GM23248 (cell line): ENCODE measurements around the gene SPINK5. TPM values are rescaled to one million over a fixed set of nuclear protein-coding genes. Genes with fewer than 3 reads are reported as not detected.

ENCODE experiments used
- DNase-seq: peaks from one replicate; pipeline ENCODE4 v3.0.0-alpha.2; 2015
- H2AFZ ChIP-seq: fragments of 200-600 bp; sonication (generic); 2 replicates; pipeline ENCODE4 v1.6.1; 2016; ENCODE audit warnings: antibody characterized with exemption
- H3F3A ChIP-seq: fragments of 200-600 bp; sonication (generic); 2 replicates; pipeline ENCODE4 v1.6.1; 2016; ENCODE audit warnings: mild to moderate bottlenecking, antibody characterized with exemption, mixed run types; ENCODE audit not compliant: insufficient read depth
- H3K27ac ChIP-seq: fragments of 200-600 bp; sonication (generic); 2 replicates; pipeline ENCODE4 v1.5.1; 2016; ENCODE audit warnings: mild to moderate bottlenecking
- H3K27me3 ChIP-seq: fragments of 200-600 bp; sonication (generic); replicated peaks from 2 replicates; pipeline ENCODE4 v1.6.1; 2016; ENCODE audit warnings: mild to moderate bottlenecking; ENCODE audit not compliant: insufficient read depth
- H3K36me3 ChIP-seq: fragments of 200-600 bp; sonication (generic); 2 replicates; pipeline ENCODE4 v1.6.1; 2016; ENCODE audit warnings: low read depth, mild to moderate bottlenecking
- H3K4me1 ChIP-seq: fragments of 200-600 bp; sonication (generic); 2 replicates; pipeline ENCODE4 v1.6.1; 2016; ENCODE audit warnings: mild to moderate bottlenecking; ENCODE audit not compliant: insufficient read depth
- H3K4me2 ChIP-seq: fragments of 200-600 bp; sonication (generic); one replicate; pipeline ENCODE4 v1.6.1; 2016; ENCODE audit warnings: mild to moderate bottlenecking; ENCODE audit not compliant: unreplicated experiment
- H3K4me3 ChIP-seq: fragments of 200-600 bp; sonication (generic); 2 replicates; pipeline ENCODE4 v1.5.1; 2016; ENCODE audit warnings: mild to moderate bottlenecking
- H3K79me2 ChIP-seq: fragments of 200-600 bp; sonication (generic); 2 replicates; pipeline ENCODE4 v1.6.1; 2016; ENCODE audit warnings: mild to moderate bottlenecking; ENCODE audit not compliant: insufficient read depth
- H3K9ac ChIP-seq: fragments of 200-600 bp; sonication (generic); 2 replicates; pipeline ENCODE4 v1.6.1; 2016; ENCODE audit warnings: mild to moderate bottlenecking
- H3K9me2 ChIP-seq: fragments of 200-600 bp; sonication (generic); 2 replicates; pipeline ENCODE4 v1.6.1; 2016; ENCODE audit warnings: mixed run types, mild to moderate bottlenecking, moderate library complexity; ENCODE audit not compliant: insufficient read depth
- H3K9me3 ChIP-seq: fragments of 200-600 bp; sonication (generic); one replicate; pipeline ENCODE4 v1.6.1; 2017; ENCODE audit warnings: low read depth
- H4K20me1 ChIP-seq: fragments of 200-600 bp; sonication (generic); 2 replicates; pipeline ENCODE4 v1.6.0; 2016; ENCODE audit not compliant: insufficient read depth
- EZH2 ChIP-seq: fragments of 200-600 bp; sonication (generic); IDR thresholded peaks from 2 replicates; pipeline ENCODE4 v1.6.1; 2018; ENCODE audit warnings: antibody characterized with exemption, mild to moderate bottlenecking; ENCODE audit not compliant: insufficient read depth, poor library complexity, severe bottlenecking
- EZH2phosphoT487 ChIP-seq: fragments of 200-600 bp; sonication (generic); IDR thresholded peaks from 2 replicates; pipeline ENCODE4 v1.6.1; 2018; ENCODE audit warnings: antibody characterized with exemption, moderate library complexity, mild to moderate bottlenecking, low read depth; ENCODE audit not compliant: insufficient read depth
- WGBS, 2 experiments: methylation state at CpG; one replicate each; pipeline ENCODE4 v1.1.6; 2015 to 2017; ENCODE audit warnings: low lambda C conversion rate in 2 of 2, low coverage in 1 of 2; ENCODE audit errors: missing lambda C conversion rate in 2 of 2; 5-methylcytosine and 5-hydroxymethylcytosine counted together
- in situ Hi-C: fragments of 300-500 bp; cut with MboI; formaldehyde crosslinking; loops from 2 replicates; pipeline ENCODE4 v1.15.0; 2020
- polyA plus RNA-seq: library from polyadenylated mRNA; unstranded; fragments of >200 nt; fragmentation: Nextera tagmentation; extraction: Ambion mirVana; gene quantifications from 2 replicates; pipeline ENCODE4 v1.2.1, GENCODE V29; 2016
- total RNA-seq: library from RNA; depleted of rRNA; stranded (reverse); fragments of >200 nt; shearing (Covaris generic); gene quantifications from 2 replicates; pipeline ENCODE4 v1.2.3, GENCODE V29; 2014; rRNA removed

Gene SPINK5
- total and polyA plus RNA-seq, 2 experiments from 2014 or later, result not detected

- 0 out of 2 replicates have a peak, but pooled peaks cover under 1% of the 10 kb centered on the region for H3K27me3 ChIP-seq
- in situ Hi-C loops, result loop anchor here (25.0 kb wide), 1 partner anchor 936 kb away; no protein-coding TSS in a partner anchor
- H3K4me1 ChIP-seq, result no peaks in the 10 kb centered on the region
- H3K36me3 ChIP-seq, result no peaks in the 10 kb centered on the region
- no peak overlapping the region for H3K4me2 ChIP-seq
- no peak overlapping the region for H3K27ac ChIP-seq
- H3K9ac ChIP-seq, result no peak overlapping the region
- WGBS, 2 experiments, result 8 to 9% methylated on average over 2 of the region's 2 CpGs
- no peaks in the 10 kb centered on the region for H3K9me2 ChIP-seq
- H3F3A ChIP-seq, result no peaks in the 10 kb centered on the region
- no peaks in the 10 kb centered on the region for H3K9me3 ChIP-seq
- no peak for DNase-seq
- no peaks in the 10 kb centered on the region for H3K79me2 ChIP-seq
- H2AFZ ChIP-seq, result no peak overlapping the region
- no peak for TF ChIP-seq EZH2phosphoT487
- no peak for TF ChIP-seq EZH2
- H4K20me1 ChIP-seq, result no peaks in the 10 kb centered on the region
- H3K4me3 ChIP-seq, result no peak overlapping the region
Observed at GRCh38 chr5:148176480-148176879, 112.7 kb downstream of the SPINK5 start.

GRCh38 chr5:148177207-148177606 is 113.4 kb downstream of the SPINK5 start:
- no peak for TF ChIP-seq EZH2
- no peak for TF ChIP-seq EZH2phosphoT487
- Histone ChIP-seq H3K9ac (no peak overlapping the region), H3K9me2 (no peaks in the 10 kb centered on the region), H3K9me3 (no peaks in the 10 kb centered on the region), H4K20me1 (no peaks in the 10 kb centered on the region), H3K27me3 (peaks cover 4% of the 10 kb centered on the region; the same call in 1 of the 2 replicates), H3K27ac (no peak overlapping the region), H3K79me2 (no peaks in the 10 kb centered on the region), H3F3A (no peaks in the 10 kb centered on the region), H3K4me3 (no peak overlapping the region), H3K4me2 (no peak overlapping the region), H3K4me1 (no peaks in the 10 kb centered on the region), H2AFZ (no peak overlapping the region), H3K36me3 (no peaks in the 10 kb centered on the region)
- DNase-seq, result no peak
- whole genome bisulfite sequencing, 2 experiments, result 78 to 88% methylated on average over 1 of the region's 1 CpG
- in situ Hi-C loops, result loop anchor here (25.0 kb wide), 1 partner anchor 935 kb away; no protein-coding TSS in a partner anchor

GRCh38 chr5:148179234-148179824 is 115.5 kb downstream of the SPINK5 start:
- no peaks in the 10 kb centered on the region for H3F3A ChIP-seq
- H3K9me2 ChIP-seq, result no peaks in the 10 kb centered on the region
- H3K4me1 ChIP-seq, result no peaks in the 10 kb centered on the region
- DNase-seq, result peak; percentile 70
- in situ Hi-C loops, result loop anchor here (25.0 kb wide), 1 partner anchor 933 kb away; no protein-coding TSS in a partner anchor
- H4K20me1 ChIP-seq, result no peaks in the 10 kb centered on the region
- no peak overlapping the region for H2AFZ ChIP-seq
- H3K27ac ChIP-seq, result no peak overlapping the region
- peaks cover 4% of the 10 kb centered on the region; the same call in 1 of the 2 replicates for H3K27me3 ChIP-seq
- H3K9me3 ChIP-seq, result no peaks in the 10 kb centered on the region
- no peak for TF ChIP-seq EZH2
- no peak for TF ChIP-seq EZH2phosphoT487
- no peak overlapping the region for H3K4me2 ChIP-seq
- no peaks in the 10 kb centered on the region for H3K36me3 ChIP-seq
- 31 to 33% methylated on average over 3 of the region's 3 CpGs for WGBS, 2 experiments
- H3K4me3 ChIP-seq, result no peak overlapping the region
- H3K79me2 ChIP-seq, result no peaks in the 10 kb centered on the region
- H3K9ac ChIP-seq, result no peak overlapping the region

- Histone ChIP-seq H2AFZ (no peak overlapping the region), H3K79me2 (no peaks in the 10 kb centered on the region), H3K4me2 (no peak overlapping the region), H3K27me3 (peaks cover 4% of the 10 kb centered on the region; the same call in 1 of the 2 replicates), H3K9me3 (no peaks in the 10 kb centered on the region), H3K9me2 (no peaks in the 10 kb centered on the region), H3K27ac (no peak overlapping the region), H3F3A (0 out of 2 replicates have a peak, but pooled peaks cover 4% of the 10 kb centered on the region), H3K36me3 (no peaks in the 10 kb centered on the region), H3K9ac (no peak overlapping the region), H3K4me1 (peaks cover 2% of the 10 kb centered on the region; the same call in 1 of the 2 replicates), H4K20me1 (no peaks in the 10 kb centered on the region), H3K4me3 (no peak overlapping the region)
- DNase-seq, result peak; percentile 80
- 28 to 40% methylated on average over 3 of the region's 3 CpGs for WGBS, 2 experiments
- no peak for TF ChIP-seq EZH2
- TF ChIP-seq EZH2phosphoT487, result no peak
- in situ Hi-C loops, result loop anchor here (10.0 to 25.0 kb wide), 2 partner anchors 188 to 926 kb away; no protein-coding TSS in a partner anchor
Observed at GRCh38 chr5:148186248-148187003, 122.6 kb downstream of the SPINK5 start.

Other genes starting within 250 kb of the SPINK5 start
- not detected in 2 replicates for gene SPINK1, start 232.3 kb upstream of the SPINK5 start, total RNA-seq
- not detected in 2 replicates for gene SPINK1, start 232.3 kb upstream of the SPINK5 start, polyA plus RNA-seq
- gene SCGB3A2, start 185.3 kb upstream of the SPINK5 start, total RNA-seq, result not detected in 2 replicates
- not detected in 2 replicates for gene SCGB3A2, start 185.3 kb upstream of the SPINK5 start, polyA plus RNA-seq
- gene C5orf46, start 157.4 kb upstream of the SPINK5 start, total RNA-seq, result not detected in 2 replicates
- 0.43 and 1.5 TPM in 2 replicates for gene C5orf46, start 157.4 kb upstream of the SPINK5 start, polyA plus RNA-seq
- not detected in 2 replicates for gene SPINK14, start 104.6 kb downstream of the SPINK5 start, total RNA-seq
- not detected in 2 replicates for gene SPINK14, start 104.6 kb downstream of the SPINK5 start, polyA plus RNA-seq
- gene SPINK6, start 139.1 kb downstream of the SPINK5 start, total RNA-seq, result not detected in 2 replicates
- not detected in 2 replicates for gene SPINK6, start 139.1 kb downstream of the SPINK5 start, polyA plus RNA-seq
- gene MARCOL, start 174.5 kb downstream of the SPINK5 start, total RNA-seq, result not detected in 2 replicates
- not detected in 2 replicates for gene MARCOL, start 174.5 kb downstream of the SPINK5 start, polyA plus RNA-seq
- not detected in 2 replicates for gene SPINK13, start 204.8 kb downstream of the SPINK5 start, total RNA-seq
- not detected in 2 replicates for gene SPINK13, start 204.8 kb downstream of the SPINK5 start, polyA plus RNA-seq
- gene SPINK7, start 248.4 kb downstream of the SPINK5 start, total RNA-seq, result not detected in 2 replicates
- not detected in 2 replicates for gene SPINK7, start 248.4 kb downstream of the SPINK5 start, polyA plus RNA-seq